Measurements from ENCODE around the gene IFI44L. TPM values are rescaled to one million over a fixed set of nuclear protein-coding genes. Genes with fewer than 3 reads are reported as not detected.

IFI44L gene
- total RNA-seq, 1 donor from 2014 or later, result not detected

- no peak for TF ChIP-seq CTCF (IDR thresholded peaks at IDR 0.05; ENCODE audit: unreplicated experiment)
- no peak overlapping the region for H3K4me3 Mint-ChIP-seq (ENCODE audit: low read depth)
Observed at GRCh38 chr1:78606274-78606673, 14.0 kb upstream of the IFI44L start.

DNA sequence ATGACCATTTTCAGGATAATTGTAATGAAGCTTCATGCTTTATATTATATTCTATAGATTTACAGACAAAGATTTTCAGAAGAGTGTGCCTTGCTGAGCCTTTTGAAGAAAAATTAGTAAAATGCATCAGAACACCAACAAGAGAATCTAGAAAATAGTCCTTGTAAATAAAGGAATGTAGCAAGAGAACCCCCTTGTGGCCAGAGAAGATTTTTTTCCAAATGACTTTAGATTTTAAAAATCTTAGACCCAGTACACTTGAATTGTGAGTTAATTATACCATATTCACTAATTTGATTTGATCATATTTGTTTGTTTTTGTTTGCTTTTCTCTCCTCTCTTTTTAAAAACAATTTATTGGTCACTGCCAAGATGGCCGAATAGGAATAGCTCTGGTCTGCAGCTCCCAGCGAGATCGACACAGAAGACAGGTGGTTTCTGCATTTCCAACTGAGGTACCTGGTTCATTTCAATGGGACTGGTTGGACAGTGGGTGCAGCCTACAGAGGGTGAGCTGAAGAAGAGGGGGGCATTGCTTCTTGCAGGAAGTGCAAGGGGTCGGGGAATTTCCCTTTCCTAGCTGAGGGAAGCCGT lies 12.8 kb upstream of the IFI44L start:
- peak; percentile 72 for TF ChIP-seq CTCF (IDR thresholded peaks at IDR 0.05; ENCODE audit: unreplicated experiment)
- H3K27me3 Mint-ChIP-seq, result peaks cover 5% of the 10 kb centered on the region
- no peaks in the 10 kb centered on the region for H3K36me3 Mint-ChIP-seq (ENCODE audit: insufficient read depth)
- H3K4me1 Mint-ChIP-seq (ENCODE audit: low read depth), result peaks cover 7% of the 10 kb centered on the region
- peaks cover 3% of the 10 kb centered on the region for H3K9me3 Mint-ChIP-seq (ENCODE audit: low read depth)
- no peak overlapping the region for H3K27ac Mint-ChIP-seq
- DNase-seq (ENCODE audit: low spot score, unreplicated experiment), result no peak
- no peak overlapping the region for H3K4me3 Mint-ChIP-seq (ENCODE audit: low read depth)

More at GRCh38 chr1:78606274-78606673, 14.0 kb upstream of the IFI44L start:
- Mint-ChIP-seq H3K9me3 (ENCODE audit: low read depth) (no peaks in the 10 kb centered on the region), H3K27me3 (peaks cover 2% of the 10 kb centered on the region), H3K27ac (no peak overlapping the region), H3K4me1 (ENCODE audit: low read depth) (peaks cover 7% of the 10 kb centered on the region), H3K36me3 (ENCODE audit: insufficient read depth) (no peaks in the 10 kb centered on the region)
- DNase-seq (ENCODE audit: low spot score, unreplicated experiment), result no peak

DNA sequence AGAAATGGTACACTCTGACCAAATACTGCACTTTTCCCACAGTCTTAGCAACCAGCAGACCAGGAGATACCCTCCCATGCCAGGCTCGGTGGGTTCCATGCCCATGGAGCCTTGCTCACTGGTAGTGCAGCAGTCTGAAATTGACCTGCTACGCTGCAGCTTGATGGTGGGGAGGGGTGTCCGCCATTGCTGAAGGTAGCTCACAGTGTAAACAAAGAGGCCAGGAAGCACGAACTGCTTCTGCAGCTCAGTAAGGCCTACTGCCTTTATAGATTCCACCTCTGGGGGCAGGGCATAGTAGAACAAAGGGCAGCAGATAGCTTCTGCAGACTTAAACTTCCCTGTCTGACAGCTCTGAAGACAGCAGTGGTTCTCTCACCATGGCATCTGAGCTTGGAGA lies 12.3 kb upstream of the IFI44L start:
- Mint-ChIP-seq H3K36me3 (ENCODE audit: insufficient read depth) (no peaks in the 10 kb centered on the region), H3K9me3 (ENCODE audit: low read depth) (peaks cover 3% of the 10 kb centered on the region), H3K4me1 (ENCODE audit: low read depth) (peaks cover 7% of the 10 kb centered on the region), H3K4me3 (ENCODE audit: low read depth) (no peak overlapping the region), H3K27me3 (peaks cover 5% of the 10 kb centered on the region), H3K27ac (no peak overlapping the region)
- no peak for TF ChIP-seq CTCF (IDR thresholded peaks at IDR 0.05; ENCODE audit: unreplicated experiment)
- no peak for DNase-seq (ENCODE audit: low spot score, unreplicated experiment)

DNA sequence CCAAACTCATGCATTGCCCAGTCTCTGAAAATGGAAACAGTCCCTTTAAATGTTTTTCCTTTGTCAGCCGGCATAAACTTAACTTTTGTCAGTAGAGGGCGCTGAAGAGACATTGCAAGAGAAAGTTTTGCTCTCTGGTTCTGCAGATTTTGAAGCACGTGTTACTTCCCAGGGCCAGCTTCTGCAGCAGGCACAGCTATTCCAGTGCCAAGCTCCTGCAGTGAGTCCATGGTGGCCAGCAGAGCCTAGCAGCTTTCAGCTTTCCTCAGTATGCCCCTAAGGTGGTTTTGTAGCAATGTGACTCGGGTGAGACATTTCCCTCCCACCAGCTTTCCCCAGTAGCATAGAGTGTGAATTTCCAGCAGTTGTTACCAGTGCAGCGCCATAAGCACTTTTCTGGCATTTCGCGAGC lies 2.6 kb upstream of the IFI44L start:
- no peaks in the 10 kb centered on the region for H3K36me3 Mint-ChIP-seq (ENCODE audit: insufficient read depth)
- H3K4me1 Mint-ChIP-seq (ENCODE audit: low read depth), result no peaks in the 10 kb centered on the region
- DNase-seq (ENCODE audit: low spot score, unreplicated experiment), result peak; percentile 27
- peaks cover 2% of the 10 kb centered on the region for H3K27me3 Mint-ChIP-seq
- peak; percentile 81 for TF ChIP-seq CTCF (IDR thresholded peaks at IDR 0.05; ENCODE audit: unreplicated experiment)
- no peak overlapping the region for H3K27ac Mint-ChIP-seq
- H3K9me3 Mint-ChIP-seq (ENCODE audit: low read depth), result no peaks in the 10 kb centered on the region
- no peak overlapping the region for H3K4me3 Mint-ChIP-seq (ENCODE audit: low read depth)

DNA sequence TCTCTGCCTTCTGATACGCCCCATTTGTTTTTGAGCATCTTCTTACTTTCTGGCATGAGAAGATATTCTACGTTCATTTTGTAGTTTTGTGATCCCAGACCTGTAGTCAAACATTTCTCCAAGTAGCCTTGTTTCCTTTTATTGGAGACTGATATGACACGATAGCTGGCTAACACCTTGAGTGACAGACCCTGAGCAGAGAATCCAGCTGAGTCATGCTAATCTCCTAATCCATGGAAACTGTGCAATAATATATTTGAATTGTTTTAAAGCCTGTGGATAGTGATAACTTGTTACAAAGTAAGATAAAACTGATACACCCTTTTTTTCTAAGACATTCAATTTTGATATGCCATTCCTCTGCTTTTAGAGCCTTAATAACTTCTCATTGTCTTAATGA lies 1.2 kb upstream of the IFI44L start:
- Mint-ChIP-seq H3K4me1 (ENCODE audit: low read depth) (no peaks in the 10 kb centered on the region), H3K4me3 (ENCODE audit: low read depth) (no peak overlapping the region), H3K36me3 (ENCODE audit: insufficient read depth) (no peaks in the 10 kb centered on the region), H3K27me3 (peaks cover 2% of the 10 kb centered on the region), H3K27ac (no peak overlapping the region), H3K9me3 (ENCODE audit: low read depth) (no peaks in the 10 kb centered on the region)
- no peak for DNase-seq (ENCODE audit: low spot score, unreplicated experiment)
- no peak for TF ChIP-seq CTCF (IDR thresholded peaks at IDR 0.05; ENCODE audit: unreplicated experiment)
